H9 (cell line): ENCODE data around the gene WIPF2. TPM values are rescaled to one million over a fixed set of nuclear protein-coding genes. Genes with fewer than 3 reads are reported as not detected.

ENCODE experiments used
- DNase-seq: peaks from one replicate; pipeline ENCODE4 v3.0.0-alpha.2; 2017
- H2AFZ ChIP-seq: one replicate; pipeline ENCODE4 v1.6.1; 2013; ENCODE audit warnings: mild to moderate bottlenecking, low read length, control low read depth, moderate library complexity
- H2AK5ac ChIP-seq: 2 replicates; pipeline ENCODE4 v1.6.1; 2013; ENCODE audit warnings: low read length, control low read depth, mixed read lengths; ENCODE audit not compliant: insufficient read length
- H2BK120ac ChIP-seq: one replicate; pipeline ENCODE4 v1.6.1; 2013; ENCODE audit warnings: low read depth, mild to moderate bottlenecking, low read length, control low read depth, inconsistent platforms; ENCODE audit not compliant: poor library complexity, severe bottlenecking
- H2BK12ac ChIP-seq: 2 replicates; pipeline ENCODE4 v1.6.1; 2013; ENCODE audit warnings: low read length, control low read depth, mixed read lengths, low read depth; ENCODE audit not compliant: insufficient read length
- H2BK15ac ChIP-seq: 2 replicates; pipeline ENCODE4 v1.6.1; 2013; ENCODE audit warnings: low read depth, low read length, control low read depth
- H2BK20ac ChIP-seq: one replicate; pipeline ENCODE4 v1.6.1; 2013; ENCODE audit warnings: low read depth, mild to moderate bottlenecking, low read length, control low read depth, inconsistent platforms; ENCODE audit not compliant: poor library complexity, severe bottlenecking
- H2BK5ac ChIP-seq: 2 replicates; pipeline ENCODE4 v1.6.1; 2013; ENCODE audit warnings: low read length, control low read depth, mixed read lengths; ENCODE audit not compliant: insufficient read length
- H3K14ac ChIP-seq: 2 replicates; pipeline ENCODE4 v1.6.1; 2013; ENCODE audit warnings: low read length, control low read depth; ENCODE audit not compliant: insufficient read depth
- H3K18ac ChIP-seq: 2 replicates; pipeline ENCODE4 v1.6.1; 2013; ENCODE audit warnings: low read depth, mild to moderate bottlenecking, mixed read lengths, low read length, control low read depth; ENCODE audit not compliant: insufficient read length
- H3K23ac ChIP-seq: 2 replicates; pipeline ENCODE4 v1.6.1; 2013; ENCODE audit warnings: low read length, control low read depth, mixed read lengths, low read depth; ENCODE audit not compliant: insufficient read length
- H3K23me2 ChIP-seq: 2 replicates; pipeline ENCODE4 v1.6.1; 2013; ENCODE audit warnings: low read depth, mild to moderate bottlenecking, mixed read lengths, low read length, control low read depth; ENCODE audit not compliant: insufficient read length, poor library complexity, severe bottlenecking
- H3K27ac ChIP-seq: 2 replicates; pipeline ENCODE4 v1.5.1; 2013; ENCODE audit warnings: low read length, control low read depth, mixed read lengths, low read depth; ENCODE audit not compliant: insufficient read length
- H3K27me3 ChIP-seq: 2 replicates; pipeline ENCODE4 v1.6.1; 2013; ENCODE audit warnings: low read length, control low read depth, inconsistent platforms; ENCODE audit not compliant: insufficient read depth
- H3K4ac ChIP-seq: 2 replicates; pipeline ENCODE4 v1.6.1; 2013; ENCODE audit warnings: low read depth, mild to moderate bottlenecking, control low read depth, inconsistent platforms, low read length, moderate library complexity
- H3K4me1 ChIP-seq: 2 replicates; pipeline ENCODE4 v1.6.1; 2013; ENCODE audit warnings: low read length, control low read depth, inconsistent platforms; ENCODE audit not compliant: insufficient read depth
- H3K4me2 ChIP-seq: 2 replicates; pipeline ENCODE4 v1.6.1; 2013; ENCODE audit warnings: low read length, control low read depth, mixed read lengths; ENCODE audit not compliant: insufficient read length, insufficient read depth
- H3K56ac ChIP-seq: 2 replicates; pipeline ENCODE4 v1.6.1; 2013; ENCODE audit warnings: low read depth, mild to moderate bottlenecking, mixed read lengths, low read length, control low read depth; ENCODE audit not compliant: insufficient read length
- H3K79me1 ChIP-seq: 2 replicates; pipeline ENCODE4 v1.6.1; 2013; ENCODE audit warnings: low read depth, mild to moderate bottlenecking, moderate library complexity, low read length, control low read depth, inconsistent platforms; ENCODE audit not compliant: insufficient read depth, poor library complexity, severe bottlenecking
- H3K79me2 ChIP-seq: 2 replicates; pipeline ENCODE4 v1.6.1; 2013; ENCODE audit warnings: low read length, control low read depth, inconsistent platforms; ENCODE audit not compliant: insufficient read depth
- H3K9ac ChIP-seq: 2 replicates; pipeline ENCODE4 v1.6.1; 2013; ENCODE audit warnings: low read length, control low read depth, mixed read lengths; ENCODE audit not compliant: insufficient read length; ENCODE audit errors: extremely low read depth
- H3K9me3 ChIP-seq: one replicate; pipeline ENCODE4 v1.6.1; 2013; ENCODE audit warnings: low read depth, low read length, inconsistent platforms; ENCODE audit not compliant: control insufficient read depth
- H3T11ph ChIP-seq: one replicate; pipeline ENCODE4 v1.6.1; 2013; ENCODE audit warnings: mild to moderate bottlenecking, low read length, control low read depth, inconsistent platforms
- H4K20me1 ChIP-seq: one replicate; pipeline ENCODE4 v1.6.1; 2013; ENCODE audit not compliant: control insufficient read depth, insufficient read length, insufficient read depth
- H4K5ac ChIP-seq: 2 replicates; pipeline ENCODE4 v1.6.1; 2013; ENCODE audit warnings: low read depth, mild to moderate bottlenecking, mixed read lengths, low read length, control low read depth; ENCODE audit not compliant: insufficient read length
- H4K8ac ChIP-seq: replicated peaks from 2 replicates; pipeline ENCODE4 v1.6.1; 2013; ENCODE audit warnings: low read length, control low read depth, mixed read lengths, low read depth; ENCODE audit not compliant: insufficient read length
- H4K91ac ChIP-seq: 2 replicates; pipeline ENCODE4 v1.6.1; 2013; ENCODE audit warnings: low read depth, mild to moderate bottlenecking, moderate library complexity, mixed read lengths, low read length, control low read depth; ENCODE audit not compliant: insufficient read length
- H3K27ac Mint-ChIP-seq, 3 experiments: 2 replicates in 2 of 3; 3 replicates in 1 of 3; pipeline ENCODE4 v1.8.0; 2020 to 2021; ENCODE audit warnings: mixed read lengths in 3 of 3, mild to moderate bottlenecking in 1 of 3, moderate library complexity in 1 of 3
- H3K27me3 Mint-ChIP-seq: 2 replicates; pipeline ENCODE4 v1.8.0; 2021; ENCODE audit warnings: low read depth, mild to moderate bottlenecking, moderate library complexity, mixed read lengths
- H3K36me3 Mint-ChIP-seq, 3 experiments: 2 replicates in 2 of 3; 3 replicates in 1 of 3; pipeline ENCODE4 v1.8.0; 2020 to 2021; ENCODE audit warnings: low read depth in 3 of 3, mixed read lengths in 3 of 3; ENCODE audit not compliant: insufficient read depth in 1 of 3
- H3K4me1 Mint-ChIP-seq, 2 experiments: 2 replicates each; pipeline ENCODE4 v1.8.0; 2020; ENCODE audit warnings: mixed read lengths in 2 of 2
- H3K4me3 Mint-ChIP-seq, 2 experiments: 2 replicates in 1 of 2; 3 replicates in 1 of 2; pipeline ENCODE4 v1.8.0; 2020 to 2021; ENCODE audit warnings: mild to moderate bottlenecking in 2 of 2, mixed read lengths in 2 of 2, moderate library complexity in 1 of 2
- H3K9me3 Mint-ChIP-seq, 2 experiments: 2 replicates in 1 of 2; 3 replicates in 1 of 2; pipeline ENCODE4 v1.8.0; 2020; ENCODE audit warnings: mild to moderate bottlenecking in 2 of 2, mixed read lengths in 2 of 2, moderate library complexity in 1 of 2
- WGBS: extraction: QIAGEN DNeasy Blood & Tissue Kit; methylation state at CpG from one replicate; pipeline ENCODE4 v1.1.7; 2013; ENCODE audit warnings: missing lambda C conversion rate, low lambda C conversion rate, mixed read lengths; ENCODE audit not compliant: insufficient read length; ENCODE audit errors: extremely low coverage; 5-methylcytosine and 5-hydroxymethylcytosine counted together
- total RNA-seq: library from RNA; stranded (reverse); gene quantifications from 2 replicates; pipeline ENCODE4 v1.2.1, GENCODE V29; 2021
- TF ChIP-seq, protein P1 (sequence below): fragments of 200-600 bp; sonication (generic); conservative IDR thresholded peaks from 3 replicates; pipeline ENCODE4 v1.8.0; 2021; ENCODE audit warnings: antibody characterized with exemption, mild to moderate bottlenecking

The WIPF2 gene
- total RNA-seq, 1 experiment from 2014 or later: 24.2 TPM

DNA sequence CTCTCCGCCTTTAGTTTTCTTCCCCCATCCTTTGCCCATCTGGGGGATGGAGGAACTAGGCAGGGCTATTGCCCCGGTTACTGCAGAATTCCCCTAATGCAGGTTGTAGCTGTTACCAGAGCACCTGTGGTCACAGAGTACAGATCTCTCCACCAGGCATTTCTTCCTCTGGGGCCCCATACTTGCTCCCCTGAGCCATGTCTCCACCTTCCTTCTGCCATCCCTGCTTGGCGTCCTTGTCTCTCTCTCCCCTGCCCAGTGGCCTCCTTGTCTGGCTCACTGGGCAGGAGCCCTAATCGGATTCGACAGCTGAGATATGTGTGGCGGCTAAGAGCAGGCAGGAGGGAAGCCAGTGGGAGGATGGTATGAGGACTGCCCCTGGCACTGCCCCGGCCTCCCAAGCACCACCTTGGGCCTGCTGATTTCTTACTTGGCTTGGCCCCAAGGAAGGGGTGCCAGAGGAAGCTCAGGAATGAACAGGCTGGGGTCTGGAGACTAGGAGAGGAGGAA is 91.8 kb downstream of the WIPF2 start:
- Histone ChIP-seq H3K14ac (no peak overlapping the region), H4K5ac (no peak overlapping the region), H3T11ph (no peak overlapping the region), H3K27ac (no peak overlapping the region), H3K18ac (no peak overlapping the region), H4K91ac (no peak overlapping the region), H2AFZ (no peak overlapping the region), H2BK20ac (no peak overlapping the region), H3K79me2 (no peaks in the 10 kb centered on the region), H2AK5ac (no peak overlapping the region), H3K4me1 (peaks cover 16% of the 10 kb centered on the region; the same call in 1 of the 2 replicates), H2BK120ac (no peak overlapping the region), H3K23me2 (peaks cover 6% of the 10 kb centered on the region), H3K4ac (no peak overlapping the region), H3K23ac (no peak overlapping the region), H3K9me3 (no peaks in the 10 kb centered on the region), H3K4me2 (no peak overlapping the region), H3K9ac (no peak overlapping the region), H3K27me3 (no peaks in the 10 kb centered on the region; the same call in 1 of the 2 replicates), H2BK15ac (no peak overlapping the region), H2BK12ac (no peak overlapping the region), H2BK5ac (no peak overlapping the region), H4K8ac (no peak overlapping the region), H3K56ac (no peak overlapping the region), H4K20me1 (no peaks in the 10 kb centered on the region), H3K79me1 (no peaks in the 10 kb centered on the region)
- no peaks in the 10 kb centered on the region for H3K9me3 Mint-ChIP-seq
- TF ChIP-seq, protein P1, sequence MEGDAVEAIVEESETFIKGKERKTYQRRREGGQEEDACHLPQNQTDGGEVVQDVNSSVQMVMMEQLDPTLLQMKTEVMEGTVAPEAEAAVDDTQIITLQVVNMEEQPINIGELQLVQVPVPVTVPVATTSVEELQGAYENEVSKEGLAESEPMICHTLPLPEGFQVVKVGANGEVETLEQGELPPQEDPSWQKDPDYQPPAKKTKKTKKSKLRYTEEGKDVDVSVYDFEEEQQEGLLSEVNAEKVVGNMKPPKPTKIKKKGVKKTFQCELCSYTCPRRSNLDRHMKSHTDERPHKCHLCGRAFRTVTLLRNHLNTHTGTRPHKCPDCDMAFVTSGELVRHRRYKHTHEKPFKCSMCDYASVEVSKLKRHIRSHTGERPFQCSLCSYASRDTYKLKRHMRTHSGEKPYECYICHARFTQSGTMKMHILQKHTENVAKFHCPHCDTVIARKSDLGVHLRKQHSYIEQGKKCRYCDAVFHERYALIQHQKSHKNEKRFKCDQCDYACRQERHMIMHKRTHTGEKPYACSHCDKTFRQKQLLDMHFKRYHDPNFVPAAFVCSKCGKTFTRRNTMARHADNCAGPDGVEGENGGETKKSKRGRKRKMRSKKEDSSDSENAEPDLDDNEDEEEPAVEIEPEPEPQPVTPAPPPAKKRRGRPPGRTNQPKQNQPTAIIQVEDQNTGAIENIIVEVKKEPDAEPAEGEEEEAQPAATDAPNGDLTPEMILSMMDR: no peak
- H3K4me3 Mint-ChIP-seq: no peak overlapping the region
- no CpG with 5 or more reads among the region's 7 CpGs for WGBS
- peaks cover 33% of the 10 kb centered on the region for H3K27me3 Mint-ChIP-seq
- no peak overlapping the region; a peak in 2 of 7 replicates for H3K27ac Mint-ChIP-seq
- no peak for DNase-seq
- H3K4me1 Mint-ChIP-seq: peaks cover 36 to 42% of the 10 kb centered on the region in 2 experiments
- H3K36me3 Mint-ChIP-seq: no peaks in the 10 kb centered on the region
